ENCODE measurements around the gene EIF3C.
"Not testable (repeated sequence)": the region's sequence is repeated elsewhere in the genome, so short reads cannot be mapped to it uniquely, and the experiment has no call there.

- TF ChIP-seq ZNF251 (CRISPR knock-in tag; IDR thresholded peaks at IDR 0.05); BRCA1 (CRISPR knock-in tag; IDR thresholded peaks at IDR 0.05); ATF3 (CRISPR knock-in tag; IDR thresholded peaks at IDR 0.05); STAT6 (CRISPR knock-in tag; IDR thresholded peaks at IDR 0.05; ENCODE audit: borderline replicate concordance); ZNF776 (CRISPR knock-in tag; IDR thresholded peaks at IDR 0.05); NFYB (CRISPR knock-in tag; IDR thresholded peaks at IDR 0.05); USF2 (IDR thresholded peaks at IDR 0.05; ENCODE audit: low read depth, low read length); USF2 (CRISPR knock-in tag; IDR thresholded peaks at IDR 0.05; ENCODE audit: borderline replicate concordance): not testable (repeated sequence)
Measured at GRCh38 chr16:28700349-28700748, 10.9 kb upstream of the EIF3C start.

Measured in HepG2 (cell line).